ENCODE results near the gene GALK2.
"Not testable (repeated sequence)": the region's sequence is repeated elsewhere in the genome, so short reads cannot be mapped to it uniquely, and the experiment has no call there.

GALK2 gene

GRCh38 chr15:49331951-49332350 lies 161.9 kb downstream of the GALK2 start:
- Histone ChIP-seq H3K4me2 (ENCODE audit: low read depth, low read length) (no peak overlapping the region), H3K4me1 (ENCODE audit: low read length) (no peaks in the 10 kb centered on the region), H3K36me3 (replicated peaks; ENCODE audit: insufficient read depth, low read length) (no peaks in the 10 kb centered on the region), H2AFZ (ENCODE audit: low read length) (no peak overlapping the region), H4K20me1 (ENCODE audit: insufficient read depth, low read length) (no peaks in the 10 kb centered on the region), H3K27me3 (replicated peaks; ENCODE audit: insufficient read depth, low read length) (no peaks in the 10 kb centered on the region), H3K27ac (ENCODE audit: low read length) (no peak overlapping the region), H3K9ac (ENCODE audit: low read length) (no peak overlapping the region), H3K9me3 (replicated peaks; ENCODE audit: insufficient read depth, low read length) (no peaks in the 10 kb centered on the region), H3K9me2 (replicated peaks; ENCODE audit: insufficient read depth, low read length) (no peaks in the 10 kb centered on the region), H3F3A (ENCODE audit: insufficient read depth, low read length) (no peaks in the 10 kb centered on the region), H3K4me3 (ENCODE audit: low read length) (no peak overlapping the region), H3K79me2 (ENCODE audit: low read length) (no peaks in the 10 kb centered on the region)
- no peak for DNase-seq
- no peak for TF ChIP-seq EZH2 (optimal IDR thresholded peaks at IDR 0.05; ENCODE audit: low read depth, low read length)
- TF ChIP-seq EZH2phosphoT487 (IDR thresholded peaks at IDR 0.05; ENCODE audit: low read length): no peak
- TF ChIP-seq CTCF (IDR thresholded peaks at IDR 0.05; ENCODE audit: low read length): no peak

- no peak overlapping the region for H3K27ac ChIP-seq (ENCODE audit: low read length)
- H3K4me1 ChIP-seq (ENCODE audit: low read length): no peaks in the 10 kb centered on the region
- no peak overlapping the region for H3K4me3 ChIP-seq (ENCODE audit: low read length)
- H3K9me2 ChIP-seq (replicated peaks; ENCODE audit: insufficient read depth, low read length): no peaks in the 10 kb centered on the region
- H3F3A ChIP-seq (ENCODE audit: insufficient read depth, low read length): no peaks in the 10 kb centered on the region
- H3K9me3 ChIP-seq (replicated peaks; ENCODE audit: insufficient read depth, low read length): no peaks in the 10 kb centered on the region
- TF ChIP-seq EZH2 (optimal IDR thresholded peaks at IDR 0.05; ENCODE audit: low read depth, low read length): no peak
- TF ChIP-seq EZH2phosphoT487 (IDR thresholded peaks at IDR 0.05; ENCODE audit: low read length): no peak
- no peak for TF ChIP-seq CTCF (IDR thresholded peaks at IDR 0.05; ENCODE audit: low read length)
- H3K79me2 ChIP-seq (ENCODE audit: low read length): no peaks in the 10 kb centered on the region
- no peak for DNase-seq
- H4K20me1 ChIP-seq (ENCODE audit: insufficient read depth, low read length): no peaks in the 10 kb centered on the region
- H3K9ac ChIP-seq (ENCODE audit: low read length): no peak overlapping the region
- no peaks in the 10 kb centered on the region; the same call in 1 of the 2 replicates for H3K36me3 ChIP-seq (replicated peaks; ENCODE audit: insufficient read depth, low read length)
- no peak overlapping the region for H3K4me2 ChIP-seq (ENCODE audit: low read depth, low read length)
- no peaks in the 10 kb centered on the region for H3K27me3 ChIP-seq (replicated peaks; ENCODE audit: insufficient read depth, low read length)
- no peak overlapping the region for H2AFZ ChIP-seq (ENCODE audit: low read length)
Measured at GRCh38 chr15:49339656-49340055, 169.6 kb downstream of the GALK2 start.

GRCh38 chr15:49343546-49343945 lies 173.5 kb downstream of the GALK2 start:
- no peak overlapping the region for H3K4me3 ChIP-seq (ENCODE audit: low read length)
- H3K9ac ChIP-seq (ENCODE audit: low read length): no peak overlapping the region
- no peaks in the 10 kb centered on the region for H3K4me1 ChIP-seq (ENCODE audit: low read length)
- no peak for DNase-seq
- no peaks in the 10 kb centered on the region for H3K79me2 ChIP-seq (ENCODE audit: low read length)
- H2AFZ ChIP-seq (ENCODE audit: low read length): no peak overlapping the region
- TF ChIP-seq EZH2 (optimal IDR thresholded peaks at IDR 0.05; ENCODE audit: low read depth, low read length): no peak
- H3K4me2 ChIP-seq (ENCODE audit: low read depth, low read length): no peak overlapping the region
- no peaks in the 10 kb centered on the region for H3K9me2 ChIP-seq (replicated peaks; ENCODE audit: insufficient read depth, low read length)
- H3K27me3 ChIP-seq (replicated peaks; ENCODE audit: insufficient read depth, low read length): no peaks in the 10 kb centered on the region
- H3K27ac ChIP-seq (ENCODE audit: low read length): no peak overlapping the region
- H4K20me1 ChIP-seq (ENCODE audit: insufficient read depth, low read length): no peaks in the 10 kb centered on the region
- no peaks in the 10 kb centered on the region; the same call in 1 of the 2 replicates for H3K36me3 ChIP-seq (replicated peaks; ENCODE audit: insufficient read depth, low read length)
- H3K9me3 ChIP-seq (replicated peaks; ENCODE audit: insufficient read depth, low read length): no peaks in the 10 kb centered on the region
- no peaks in the 10 kb centered on the region for H3F3A ChIP-seq (ENCODE audit: insufficient read depth, low read length)

GRCh38 chr15:49354439-49354838 lies 184.4 kb downstream of the GALK2 start:
- not testable (repeated sequence) for H3K27ac ChIP-seq (ENCODE audit: low read length); H3K79me2 ChIP-seq (ENCODE audit: low read length); H3K4me3 ChIP-seq (ENCODE audit: low read length); H3K9me3 ChIP-seq (replicated peaks; ENCODE audit: insufficient read depth, low read length); H4K20me1 ChIP-seq (ENCODE audit: insufficient read depth, low read length); H3K9ac ChIP-seq (ENCODE audit: low read length); H3K4me1 ChIP-seq (ENCODE audit: low read length); H3K36me3 ChIP-seq (replicated peaks; ENCODE audit: insufficient read depth, low read length); H3F3A ChIP-seq (ENCODE audit: insufficient read depth, low read length); H2AFZ ChIP-seq (ENCODE audit: low read length); DNase-seq; H3K27me3 ChIP-seq (replicated peaks; ENCODE audit: insufficient read depth, low read length); H3K4me2 ChIP-seq (ENCODE audit: low read depth, low read length); H3K9me2 ChIP-seq (replicated peaks; ENCODE audit: insufficient read depth, low read length)

All from MM.1S (cell line).